IPS-11a (cell line): ENCODE results near the gene RPS29.

ENCODE experiments used
- H3K4me3 ChIP-seq: one replicate; pipeline ENCODE4 v1.5.1; 2013; ENCODE audit warnings: low read depth, low read length, control low read depth

The RPS29 gene

GRCh38 chr14:49553106-49553505, 33.1 kb downstream of the RPS29 start:
- no peak overlapping the region for H3K4me3 ChIP-seq

GRCh38 chr14:49551569-49551968, 34.6 kb downstream of the RPS29 start:
- no peak overlapping the region for H3K4me3 ChIP-seq

- H3K4me3 ChIP-seq, result no peak overlapping the region
These were observed 35.6 kb downstream of the RPS29 start for GRCh38 chr14:49550286-49551184.

GRCh38 chr14:49549881-49550280, 36.3 kb downstream of the RPS29 start:
- no peak overlapping the region for H3K4me3 ChIP-seq

- no peak overlapping the region for H3K4me3 ChIP-seq
These were observed 36.7 kb downstream of the RPS29 start for GRCh38 chr14:49549446-49549845.

GRCh38 chr14:49546766-49547165, 39.4 kb downstream of the RPS29 start:
- H3K4me3 ChIP-seq, result no peak overlapping the region

GRCh38 chr14:49545716-49546115, 40.5 kb downstream of the RPS29 start:
- H3K4me3 ChIP-seq, result no peak overlapping the region

GRCh38 chr14:49545071-49545470, 41.1 kb downstream of the RPS29 start:
- H3K4me3 ChIP-seq, result no peak overlapping the region

- no peak overlapping the region for H3K4me3 ChIP-seq
These were observed 45.1 kb downstream of the RPS29 start for GRCh38 chr14:49541049-49541448.

GRCh38 chr14:49538852-49539251, 47.3 kb downstream of the RPS29 start:
- no peak overlapping the region for H3K4me3 ChIP-seq
